HepG2 (cell line): ENCODE results near the gene VAV2. TPM values are rescaled to one million over a fixed set of nuclear protein-coding genes. Genes with fewer than 3 reads are reported as not detected.

ENCODE experiments used
- ATAC-seq: fragments of 200-7000 bp; cut with Tn5 transposase; 3 replicates; pipeline ENCODE4 v1.9.1; 2020; ENCODE audit warnings: mild to moderate bottlenecking, moderate library complexity
- BruUV-seq: library from RNA; stranded (reverse); fragments of 400-500 nt; replicated peaks from 2 replicates; lab custom pipeline; 2021; lab: Mats Ljungman, UMichigan
- CTCF ChIA-PET: fragments of 300-600 bp; formaldehyde crosslinking; extraction: SDS; loops from one replicate; lab custom pipeline; 2021; ENCODE audit warnings: low total read pairs, inconsistent platforms, low intra/inter-chr PET ratio; lab: Yijun Ruan, JAX
- POLR2A ChIA-PET: fragments of 350-600 bp; sonication (Branson Sonifier 250); formaldehyde crosslinking; loops from one replicate; lab custom pipeline; 2020; ENCODE audit warnings: antibody characterized with exemption, inconsistent platforms; lab: Yijun Ruan, JAX
- DNase-seq: peaks from one replicate; pipeline ENCODE4 v3.0.0-alpha.2; 2015; ENCODE audit warnings: low spot score
- FAIRE-seq: peaks from 3 replicates; lab custom pipeline; 2011; peaks lifted over from hg19 to GRCh38; lab: Jason Lieb, UNC
- H2AFZ ChIP-seq: one replicate; pipeline ENCODE4 v1.6.1; 2011; ENCODE audit warnings: low read length, inconsistent platforms
- H3K27ac ChIP-seq: fragments of 300-600 bp; 3 replicates; pipeline ENCODE4 v1.8.0; 2011; ENCODE audit warnings: mixed run types, mild to moderate bottlenecking, mixed read lengths, low read length, inconsistent platforms; ENCODE audit not compliant: insufficient read depth; ENCODE audit errors: extremely low read length
- H3K27me3 ChIP-seq, 2 experiments: fragments of 200-600 bp in 1 of 2; 2 replicates in 1 of 2; 3 replicates in 1 of 2; pipeline versions ENCODE4 v1.6.0 to v1.8.0; 2011; ENCODE audit warnings: low read length in 2 of 2, mild to moderate bottlenecking in 2 of 2, moderate library complexity in 2 of 2, inconsistent platforms in 1 of 2; ENCODE audit not compliant: insufficient read depth in 2 of 2, control insufficient read depth in 1 of 2
- H3K36me3 ChIP-seq, 2 experiments: fragments of 200-600 bp in 1 of 2; replicated peaks in 1 of 2; 2 replicates in 1 of 2; 3 replicates in 1 of 2; pipeline versions ENCODE4 v1.5.1 to v1.8.0; 2011; ENCODE audit warnings: low read length in 2 of 2, inconsistent platforms in 1 of 2; ENCODE audit not compliant: insufficient read depth in 2 of 2, control insufficient read depth in 1 of 2
- H3K4me1 ChIP-seq: 2 replicates; pipeline ENCODE4 v1.5.1; 2012; ENCODE audit warnings: low read length, inconsistent platforms; ENCODE audit not compliant: insufficient read depth
- H3K4me2 ChIP-seq: 2 replicates; pipeline ENCODE4 v1.6.0; 2011; ENCODE audit warnings: low read depth, low read length, inconsistent platforms
- H3K4me3 ChIP-seq, 3 experiments: fragments of 200-600 bp in 1 of 3; sonication (generic), shearing (Covaris generic) in 1 of 3; replicated peaks in 1 of 3; 2 replicates each; pipeline ENCODE4 v1.5.1; 2011 to 2016; ENCODE audit warnings: low read length in 3 of 3, inconsistent platforms in 2 of 3, low read depth in 2 of 3, mild to moderate bottlenecking in 2 of 3, control low read depth in 1 of 3, mixed read lengths in 1 of 3; ENCODE audit not compliant: insufficient read depth in 1 of 3
- H3K79me2 ChIP-seq: one replicate; pipeline ENCODE4 v1.6.1; 2011; ENCODE audit warnings: low read length, inconsistent platforms; ENCODE audit not compliant: insufficient read depth
- H3K9ac ChIP-seq: 2 replicates; pipeline ENCODE4 v1.6.0; 2011; ENCODE audit warnings: mild to moderate bottlenecking, low read depth, low read length, inconsistent platforms; ENCODE audit not compliant: insufficient read depth
- H3K9me3 ChIP-seq: 2 replicates; pipeline ENCODE4 v1.5.1; 2012; ENCODE audit warnings: mild to moderate bottlenecking, low read length
- H4K20me1 ChIP-seq: 2 replicates; pipeline ENCODE4 v1.6.0; 2011; ENCODE audit warnings: inconsistent platforms, mild to moderate bottlenecking, low read length, moderate library complexity; ENCODE audit not compliant: insufficient read depth
- HNRNPK ChIP-seq: fragments of 200-400 bp; formaldehyde crosslinking; IDR thresholded peaks from 2 replicates; pipeline ENCODE4 v1.6.1; 2018; ENCODE audit warnings: low read length, low read depth, moderate library complexity, mild to moderate bottlenecking; ENCODE audit not compliant: poor library complexity, severe bottlenecking
- MXI1 ChIP-seq: IDR thresholded peaks from 3 replicates; pipeline ENCODE4 v1.6.1; 2012; ENCODE audit warnings: low read depth, low read length, inconsistent platforms, borderline replicate concordance
- ZNF20 ChIP-seq: sonication (generic); formaldehyde crosslinking; IDR thresholded peaks from 2 replicates; pipeline ENCODE4 v1.4.0; 2020; ENCODE audit warnings: mild to moderate bottlenecking, moderate library complexity, missing genetic modification reagents
- ZNF569 ChIP-seq: sonication (generic); formaldehyde crosslinking; IDR thresholded peaks from 2 replicates; pipeline ENCODE4 v1.5.0; 2020; ENCODE audit warnings: mild to moderate bottlenecking, missing genetic modification reagents, moderate library complexity, borderline replicate concordance
- ZNF670 ChIP-seq: sonication (generic); formaldehyde crosslinking; IDR thresholded peaks from 2 replicates; pipeline ENCODE4 v1.8.0; 2022; ENCODE audit warnings: mild to moderate bottlenecking, missing genetic modification reagents, borderline replicate concordance
- WGBS: methylation state at CpG from one replicate; pipeline ENCODE4 v1.1.6; 2017; ENCODE audit warnings: low lambda C conversion rate; 5-methylcytosine and 5-hydroxymethylcytosine counted together
- in situ Hi-C: cut with HindIII; loops from 2 replicates; pipeline ENCODE4 v1.10.0; 2017; ENCODE audit warnings: low pct_unique_long_range_greater_than_20kb; ENCODE audit not compliant: extremely low pct_ligation_motif_present
- intact Hi-C: fragments of 100-400 bp; cut with micrococcal nuclease; formaldehyde crosslinking; loops from one replicate; pipeline ENCODE4 v1.10.0; 2022; ENCODE audit not compliant: unreplicated experiment
- polyA plus RNA-seq, 8 experiments: library from polyadenylated mRNA; depleted of rRNA in 3 of 8; stranded (reverse) in 7 of 8; unstranded in 1 of 8; fragments of >200 nt; fragmentation: Illumina TruSeq in 4 of 8; extraction: Trizol in 4 of 8; gene quantifications; 2 replicates each; pipeline versions ENCODE4 v1.2.1 to v1.2.3, GENCODE V29; 2011 to 2016; ENCODE audit warnings: low read depth in 4 of 8, missing spikeins in 1 of 8, mixed read lengths in 1 of 8; ENCODE audit not compliant: insufficient read depth in 1 of 8
- total RNA-seq, 5 experiments: library from RNA; depleted of rRNA; stranded (reverse); fragments of >200 nt; fragmentation: Illumina TruSeq; extraction: Trizol; gene quantifications; 2 replicates each; pipeline ENCODE4 v1.2.3, GENCODE V29; 2016; ENCODE audit warnings: low read depth in 1 of 5
- TF ChIP-seq, protein P1 (sequence below): IDR thresholded peaks from 2 replicates; pipeline ENCODE4 v1.6.1; 2016; ENCODE audit warnings: missing biosample characterization, missing genetic modification reagents, low read depth
- TF ChIP-seq, protein P2 (sequence below): sonication (generic); formaldehyde crosslinking; IDR thresholded peaks from 2 replicates; pipeline ENCODE4 v1.4.0; 2020; ENCODE audit warnings: mild to moderate bottlenecking, missing genetic modification reagents, borderline replicate concordance
- TF ChIP-seq, protein P3 (sequence below): sonication (generic); formaldehyde crosslinking; IDR thresholded peaks from 2 replicates; pipeline ENCODE4 v1.9.0; 2021; ENCODE audit warnings: mild to moderate bottlenecking, missing genetic modification reagents

VAV2 gene
- total and polyA plus RNA-seq, 2 of the 13 experiments (the other 11 are each of a cell fraction or from before 2014, with no cell fraction given): 22.5 to 22.9 TPM

DNA sequence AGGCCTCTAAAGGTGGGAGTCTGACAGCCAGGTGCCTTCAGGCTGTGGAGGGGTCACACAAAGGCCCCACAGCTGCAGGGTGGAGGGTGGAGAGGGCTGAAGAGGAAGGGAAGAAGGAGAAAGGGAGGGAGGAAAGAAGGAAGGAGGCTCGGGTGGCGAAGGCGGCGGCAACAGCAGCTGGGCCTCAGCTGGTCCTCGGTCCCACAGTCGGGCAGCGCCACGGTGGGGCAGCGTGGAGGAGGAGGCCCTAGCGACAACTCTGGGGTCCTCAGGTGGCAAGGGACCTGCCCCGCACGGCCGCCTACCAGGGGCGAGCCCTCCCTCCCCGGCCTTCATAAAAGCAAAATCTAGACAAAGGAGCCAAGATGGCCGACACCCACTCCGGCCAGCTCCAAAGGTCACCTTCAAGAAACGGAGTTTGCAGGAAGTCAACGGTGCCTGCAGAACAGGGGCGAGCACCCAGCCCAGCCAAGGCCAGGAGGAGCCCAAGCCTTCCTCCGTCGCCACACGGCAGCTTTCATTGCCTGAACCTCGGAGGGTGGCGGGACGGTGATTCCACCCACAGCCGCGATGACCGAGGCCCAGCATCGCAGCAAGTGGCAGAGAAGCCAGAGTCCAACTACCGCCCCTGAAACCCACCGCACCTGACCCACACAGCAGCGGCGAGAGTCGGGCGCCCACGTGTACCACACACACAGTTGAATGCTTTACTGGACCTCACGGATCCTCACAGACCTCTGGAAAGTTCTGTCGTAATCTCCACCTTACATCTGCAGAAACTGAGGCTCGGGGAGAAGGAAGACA, 98.7 kb downstream of the VAV2 start (continued):
- peak; percentile 29 for TF ChIP-seq HNRNPK

DNA sequence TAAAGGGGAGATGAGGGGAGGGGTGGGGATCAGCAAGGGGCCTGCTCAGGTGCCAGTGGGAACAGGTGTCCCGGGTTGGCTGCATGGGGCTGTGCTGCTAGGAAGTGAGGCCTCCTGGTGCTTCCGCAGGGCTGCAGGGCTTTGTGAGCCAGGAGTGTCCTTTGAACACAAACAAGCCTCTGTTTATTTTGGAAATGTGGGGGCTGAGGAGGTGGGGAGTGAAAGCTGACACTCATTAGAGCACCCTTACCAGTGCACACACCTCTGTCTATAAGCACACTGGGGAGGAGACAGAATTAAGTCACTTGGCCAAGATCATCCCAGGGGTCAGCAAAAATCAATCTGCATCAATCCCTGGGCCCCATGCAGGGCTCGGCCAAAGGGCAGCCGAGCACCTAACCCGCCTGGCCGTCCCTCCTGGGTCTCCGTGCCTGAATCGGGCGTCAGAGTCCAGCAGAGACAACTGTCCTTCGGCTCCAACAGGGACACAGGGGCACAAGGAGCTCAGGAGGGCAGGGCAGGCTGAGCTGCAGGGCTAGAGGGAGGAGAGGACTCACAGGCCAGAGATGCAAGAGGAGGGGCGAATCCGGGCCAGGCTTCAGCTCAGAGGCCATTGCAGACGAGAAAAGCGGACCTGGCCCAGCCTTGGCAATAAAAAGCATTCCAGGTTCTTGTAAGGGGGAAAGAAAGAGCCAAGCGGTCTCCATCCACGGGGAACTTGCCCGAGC, 99.8 kb downstream of the VAV2 start:
- Histone ChIP-seq H3K4me3 (peak overlapping the region; percentile 3 to 54 (median 9); a peak in 4 of 6 replicates), H3K9me3 (no peaks in the 10 kb centered on the region), H4K20me1 (no peaks in the 10 kb centered on the region), H3K27ac (peak overlapping the region; percentile 96), H3K27me3 (no peaks in the 10 kb centered on the region), H3K79me2 (peaks cover 43% of the 10 kb centered on the region), H2AFZ (no peak overlapping the region), H3K4me1 (peaks cover 89% of the 10 kb centered on the region), H3K9ac (peak overlapping the region; percentile 80), H3K36me3 (peaks cover 2 to 6% of the 10 kb centered on the region in 2 experiments; a peak in 2 of 5 replicates), H3K4me2 (peak overlapping the region; percentile 81)
- intact Hi-C loops: loop anchor here (1.0 to 2.0 kb wide), 2 partner anchors 22 to 86 kb away; no protein-coding TSS in a partner anchor
- WGBS: 2% methylated on average over 9 of the region's 17 CpGs
- FAIRE-seq: peak; percentile 100
- ChIA-PET CTCF (no interaction called here), POLR2A (interaction anchor here (0.6 to 2.4 kb wide), 25 partner anchors 8 to 154 kb away, joined by 3 to 42 read pairs (median 5); partner anchors contain the start of genes BRD3OS and SARDH)
- BruUV-seq: no TSS peak
- DNase-seq: peak; percentile 99
- in situ Hi-C loops: no loop called here
- peak; percentile 88 for ATAC-seq
- peak; percentile 74; the same call in 1 of the 3 replicates for TF ChIP-seq MXI1
- TF ChIP-seq, protein P1, sequence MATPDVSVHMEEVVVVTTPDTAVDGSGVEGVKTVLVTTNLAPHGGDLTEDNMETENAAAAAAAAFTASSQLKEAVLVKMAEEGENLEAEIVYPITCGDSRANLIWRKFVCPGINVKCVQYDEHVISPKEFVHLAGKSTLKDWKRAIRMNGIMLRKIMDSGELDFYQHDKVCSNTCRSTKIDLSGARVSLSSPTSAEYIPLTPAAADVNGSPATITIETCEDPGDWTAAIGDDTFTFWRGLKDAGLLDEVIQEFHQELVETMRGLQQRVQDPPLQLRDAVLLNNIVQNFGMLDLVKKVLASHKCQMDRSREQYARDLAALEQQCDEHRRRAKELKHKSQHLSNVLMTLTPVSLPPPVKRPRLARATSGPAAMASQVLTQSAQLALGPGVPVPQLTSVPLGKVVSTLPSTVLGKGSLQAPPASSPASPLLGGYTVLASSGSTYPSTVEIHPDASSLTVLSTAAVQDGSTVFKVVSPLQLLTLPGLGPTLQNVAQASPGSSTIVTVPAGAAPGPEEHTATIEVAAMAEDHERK: no peak
- TF ChIP-seq, protein P2, sequence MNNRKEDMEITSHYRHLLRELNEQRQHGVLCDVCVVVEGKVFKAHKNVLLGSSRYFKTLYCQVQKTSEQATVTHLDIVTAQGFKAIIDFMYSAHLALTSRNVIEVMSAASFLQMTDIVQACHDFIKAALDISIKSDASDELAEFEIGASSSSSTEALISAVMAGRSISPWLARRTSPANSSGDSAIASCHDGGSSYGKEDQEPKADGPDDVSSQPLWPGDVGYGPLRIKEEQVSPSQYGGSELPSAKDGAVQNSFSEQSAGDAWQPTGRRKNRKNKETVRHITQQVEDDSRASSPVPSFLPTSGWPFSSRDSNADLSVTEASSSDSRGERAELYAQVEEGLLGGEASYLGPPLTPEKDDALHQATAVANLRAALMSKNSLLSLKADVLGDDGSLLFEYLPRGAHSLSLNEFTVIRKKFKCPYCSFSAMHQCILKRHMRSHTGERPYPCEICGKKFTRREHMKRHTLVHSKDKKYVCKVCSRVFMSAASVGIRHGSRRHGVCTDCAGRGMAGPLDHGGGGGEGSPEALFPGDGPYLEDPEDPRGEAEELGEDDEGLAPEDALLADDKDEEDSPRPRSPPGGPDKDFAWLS: peak; percentile 95; the same call in 1 of the 2 replicates
- no peak for TF ChIP-seq ZNF569
- TF ChIP-seq, protein P3, sequence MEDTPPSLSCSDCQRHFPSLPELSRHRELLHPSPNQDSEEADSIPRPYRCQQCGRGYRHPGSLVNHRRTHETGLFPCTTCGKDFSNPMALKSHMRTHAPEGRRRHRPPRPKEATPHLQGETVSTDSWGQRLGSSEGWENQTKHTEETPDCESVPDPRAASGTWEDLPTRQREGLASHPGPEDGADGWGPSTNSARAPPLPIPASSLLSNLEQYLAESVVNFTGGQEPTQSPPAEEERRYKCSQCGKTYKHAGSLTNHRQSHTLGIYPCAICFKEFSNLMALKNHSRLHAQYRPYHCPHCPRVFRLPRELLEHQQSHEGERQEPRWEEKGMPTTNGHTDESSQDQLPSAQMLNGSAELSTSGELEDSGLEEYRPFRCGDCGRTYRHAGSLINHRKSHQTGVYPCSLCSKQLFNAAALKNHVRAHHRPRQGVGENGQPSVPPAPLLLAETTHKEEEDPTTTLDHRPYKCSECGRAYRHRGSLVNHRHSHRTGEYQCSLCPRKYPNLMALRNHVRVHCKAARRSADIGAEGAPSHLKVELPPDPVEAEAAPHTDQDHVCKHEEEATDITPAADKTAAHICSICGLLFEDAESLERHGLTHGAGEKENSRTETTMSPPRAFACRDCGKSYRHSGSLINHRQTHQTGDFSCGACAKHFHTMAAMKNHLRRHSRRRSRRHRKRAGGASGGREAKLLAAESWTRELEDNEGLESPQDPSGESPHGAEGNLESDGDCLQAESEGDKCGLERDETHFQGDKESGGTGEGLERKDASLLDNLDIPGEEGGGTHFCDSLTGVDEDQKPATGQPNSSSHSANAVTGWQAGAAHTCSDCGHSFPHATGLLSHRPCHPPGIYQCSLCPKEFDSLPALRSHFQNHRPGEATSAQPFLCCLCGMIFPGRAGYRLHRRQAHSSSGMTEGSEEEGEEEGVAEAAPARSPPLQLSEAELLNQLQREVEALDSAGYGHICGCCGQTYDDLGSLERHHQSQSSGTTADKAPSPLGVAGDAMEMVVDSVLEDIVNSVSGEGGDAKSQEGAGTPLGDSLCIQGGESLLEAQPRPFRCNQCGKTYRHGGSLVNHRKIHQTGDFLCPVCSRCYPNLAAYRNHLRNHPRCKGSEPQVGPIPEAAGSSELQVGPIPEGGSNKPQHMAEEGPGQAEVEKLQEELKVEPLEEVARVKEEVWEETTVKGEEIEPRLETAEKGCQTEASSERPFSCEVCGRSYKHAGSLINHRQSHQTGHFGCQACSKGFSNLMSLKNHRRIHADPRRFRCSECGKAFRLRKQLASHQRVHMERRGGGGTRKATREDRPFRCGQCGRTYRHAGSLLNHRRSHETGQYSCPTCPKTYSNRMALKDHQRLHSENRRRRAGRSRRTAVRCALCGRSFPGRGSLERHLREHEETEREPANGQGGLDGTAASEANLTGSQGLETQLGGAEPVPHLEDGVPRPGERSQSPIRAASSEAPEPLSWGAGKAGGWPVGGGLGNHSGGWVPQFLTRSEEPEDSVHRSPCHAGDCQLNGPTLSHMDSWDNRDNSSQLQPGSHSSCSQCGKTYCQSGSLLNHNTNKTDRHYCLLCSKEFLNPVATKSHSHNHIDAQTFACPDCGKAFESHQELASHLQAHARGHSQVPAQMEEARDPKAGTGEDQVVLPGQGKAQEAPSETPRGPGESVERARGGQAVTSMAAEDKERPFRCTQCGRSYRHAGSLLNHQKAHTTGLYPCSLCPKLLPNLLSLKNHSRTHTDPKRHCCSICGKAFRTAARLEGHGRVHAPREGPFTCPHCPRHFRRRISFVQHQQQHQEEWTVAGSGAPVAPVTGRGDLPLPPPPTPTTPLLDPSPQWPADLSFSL: no peak; the same call in 1 of the 2 replicates
- no peak for TF ChIP-seq ZNF20
- TF ChIP-seq ZNF670 (CRISPR knock-in tag): peak; percentile 89; the same call in 1 of the 2 replicates
